GM19438 (cell line): Measurements from ENCODE around the gene APBA2.

Experiments used
- ATAC-seq: cut with Tn5 transposase; IDR thresholded peaks from one replicate; pipeline ENCODE4 v1.9.1; 2021; ENCODE audit warnings: low read depth; ENCODE audit not compliant: unreplicated experiment

APBA2 gene

GRCh38 chr15:28979208-28979841 is 93.6 kb downstream of the APBA2 start:
- ATAC-seq, result no peak

GRCh38 chr15:28980709-28981350 is 95.1 kb downstream of the APBA2 start:
- no peak for ATAC-seq

- ATAC-seq, result no peak
These were observed 95.6 kb downstream of the APBA2 start for GRCh38 chr15:28981351-28981720.

- ATAC-seq, result no peak
These were observed 96.1 kb downstream of the APBA2 start for GRCh38 chr15:28981921-28982320.

GRCh38 chr15:28982886-28983285 is 97.1 kb downstream of the APBA2 start:
- no peak for ATAC-seq

GRCh38 chr15:28983432-28984311 is 97.9 kb downstream of the APBA2 start:
- no peak for ATAC-seq

GRCh38 chr15:28984421-28985315 is 98.9 kb downstream of the APBA2 start:
- no peak for ATAC-seq

- no peak for ATAC-seq
These were observed 99.5 kb downstream of the APBA2 start for GRCh38 chr15:28985316-28985645.

- no peak for ATAC-seq
These were observed 99.9 kb downstream of the APBA2 start for GRCh38 chr15:28985691-28986090.

GRCh38 chr15:28986108-28986507 is 100.3 kb downstream of the APBA2 start:
- no peak for ATAC-seq

- no peak for ATAC-seq
These were observed 101.0 kb downstream of the APBA2 start for GRCh38 chr15:28986726-28987125.

- no peak for ATAC-seq
These were observed 101.6 kb downstream of the APBA2 start for GRCh38 chr15:28987337-28987736.

- ATAC-seq, result no peak
These were observed 103.6 kb downstream of the APBA2 start for GRCh38 chr15:28989239-28989830.

- no peak for ATAC-seq
These were observed 104.1 kb downstream of the APBA2 start for GRCh38 chr15:28989896-28990295.

GRCh38 chr15:28990390-28990789 is 104.6 kb downstream of the APBA2 start:
- ATAC-seq, result no peak

- no peak for ATAC-seq
These were observed 105.7 kb downstream of the APBA2 start for GRCh38 chr15:28991236-28992171.

GRCh38 chr15:28992336-28992864 is 106.6 kb downstream of the APBA2 start:
- no peak for ATAC-seq

- no peak for ATAC-seq
These were observed 107.4 kb downstream of the APBA2 start for GRCh38 chr15:28993051-28993719.

- ATAC-seq, result no peak
These were observed 107.9 kb downstream of the APBA2 start for GRCh38 chr15:28993720-28994053.
